Neural crest cell (in vitro differentiated cells): ENCODE measurements around the gene SYNE2. TPM values are rescaled to one million over a fixed set of nuclear protein-coding genes. Genes with fewer than 3 reads are reported as not detected.
A peak's percentile ranks its signal among the peaks of the same experiment; 100 is the strongest.

Source experiments
- DNase-seq: peaks from one replicate; pipeline ENCODE4 v3.0.0; 2021; ENCODE audit warnings: low read depth, mixed read lengths, low spot score
- H3K27ac Mint-ChIP-seq: one replicate; pipeline ENCODE4 v1.8.0; 2021; ENCODE audit warnings: mild to moderate bottlenecking, mixed read lengths; ENCODE audit not compliant: unreplicated experiment
- H3K27me3 Mint-ChIP-seq: 2 replicates; pipeline ENCODE4 v1.8.0; 2021; ENCODE audit warnings: low read depth, mild to moderate bottlenecking, mixed read lengths
- H3K36me3 Mint-ChIP-seq: 2 replicates; pipeline ENCODE4 v1.8.0; 2021; ENCODE audit warnings: low read depth, mild to moderate bottlenecking, mixed read lengths
- H3K4me1 Mint-ChIP-seq: 2 replicates; pipeline ENCODE4 v1.8.0; 2021; ENCODE audit warnings: mixed read lengths
- H3K4me3 Mint-ChIP-seq: one replicate; pipeline ENCODE4 v1.8.0; 2021; ENCODE audit warnings: mild to moderate bottlenecking, mixed read lengths
- H3K9me3 Mint-ChIP-seq: 2 replicates; pipeline ENCODE4 v1.8.0; 2021; ENCODE audit warnings: mixed read lengths
- CTCF ChIP-seq: fragments of 200-600 bp; sonication (generic); conservative IDR thresholded peaks from 2 replicates; pipeline ENCODE4 v1.5.0; 2021; ENCODE audit warnings: antibody characterized with exemption, mild to moderate bottlenecking
- total RNA-seq: library from RNA; stranded (reverse); gene quantifications from 2 replicates; pipeline ENCODE4 v1.2.1, GENCODE V29; 2021

SYNE2 gene
- total RNA-seq, 1 donor from 2014 or later, result 84.8 TPM

GRCh38 chr14:64196814-64197411, 344.1 kb downstream of the SYNE2 start:
- no peaks in the 10 kb centered on the region for H3K36me3 Mint-ChIP-seq
- peak overlapping the region; percentile 91 for H3K27ac Mint-ChIP-seq
- DNase-seq, result peak; percentile 50
- no peaks in the 10 kb centered on the region for H3K9me3 Mint-ChIP-seq
- peak overlapping the region; percentile 75 for H3K4me3 Mint-ChIP-seq
- H3K4me1 Mint-ChIP-seq, result peaks cover 34% of the 10 kb centered on the region
- no peaks in the 10 kb centered on the region for H3K27me3 Mint-ChIP-seq
- TF ChIP-seq CTCF, result no peak

GRCh38 chr14:64197996-64198395, 345.2 kb downstream of the SYNE2 start:
- Mint-ChIP-seq H3K27ac (no peak overlapping the region), H3K9me3 (no peaks in the 10 kb centered on the region), H3K4me3 (no peak overlapping the region), H3K27me3 (no peaks in the 10 kb centered on the region), H3K36me3 (no peaks in the 10 kb centered on the region), H3K4me1 (peaks cover 34% of the 10 kb centered on the region)
- TF ChIP-seq CTCF, result no peak
- no peak for DNase-seq

DNA sequence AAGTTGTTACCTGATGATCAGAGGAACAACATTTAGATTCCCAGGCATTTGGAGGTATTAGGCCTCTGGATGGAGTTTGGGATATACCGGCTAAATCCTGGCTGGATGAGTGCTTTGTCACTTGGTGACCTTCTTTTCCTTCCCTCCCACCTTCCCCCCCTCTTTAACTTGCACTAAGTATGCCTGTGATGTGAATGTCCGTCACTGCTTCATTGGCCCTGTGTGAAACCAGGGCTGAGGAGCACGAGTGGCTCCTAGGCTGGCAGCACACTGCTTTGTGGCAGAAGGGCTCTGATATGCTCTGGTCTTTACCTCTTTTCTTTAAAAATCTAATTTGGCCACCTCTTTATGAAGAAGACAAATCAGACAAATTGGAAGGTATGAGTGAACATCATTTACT, 345.7 kb downstream of the SYNE2 start:
- H3K4me1 Mint-ChIP-seq, result peaks cover 34% of the 10 kb centered on the region
- peak overlapping the region; percentile 47 for H3K4me3 Mint-ChIP-seq
- peak overlapping the region; percentile 13 for H3K27ac Mint-ChIP-seq
- H3K36me3 Mint-ChIP-seq, result no peaks in the 10 kb centered on the region
- TF ChIP-seq CTCF, result no peak
- DNase-seq, result no peak
- H3K9me3 Mint-ChIP-seq, result no peaks in the 10 kb centered on the region
- no peaks in the 10 kb centered on the region for H3K27me3 Mint-ChIP-seq

DNA sequence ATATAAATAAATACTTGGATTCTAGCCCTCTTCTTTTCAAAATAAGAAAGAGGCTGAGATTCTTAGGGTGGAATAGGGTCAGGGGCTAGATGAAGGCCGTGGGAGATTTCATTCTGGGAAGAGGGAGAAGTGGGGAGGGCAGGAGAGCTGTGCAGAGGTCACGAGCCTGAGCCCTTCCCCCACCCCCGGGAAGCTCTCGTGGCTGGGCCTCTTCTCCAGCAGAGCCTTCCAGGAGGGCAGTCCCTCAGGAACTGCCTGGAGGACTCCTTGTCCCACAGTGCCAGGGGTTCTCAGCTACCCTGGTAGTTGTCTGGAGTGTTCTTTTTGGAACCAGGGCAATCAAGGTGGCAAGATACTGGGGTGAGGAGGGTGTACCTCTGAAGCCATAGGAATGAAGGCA, 347.4 kb downstream of the SYNE2 start:
- no peak overlapping the region for H3K4me3 Mint-ChIP-seq
- DNase-seq, result no peak
- TF ChIP-seq CTCF, result no peak
- H3K27me3 Mint-ChIP-seq, result no peaks in the 10 kb centered on the region
- peak overlapping the region; percentile 63 for H3K27ac Mint-ChIP-seq
- H3K4me1 Mint-ChIP-seq, result peaks cover 34% of the 10 kb centered on the region
- H3K9me3 Mint-ChIP-seq, result no peaks in the 10 kb centered on the region
- H3K36me3 Mint-ChIP-seq, result no peaks in the 10 kb centered on the region

DNA sequence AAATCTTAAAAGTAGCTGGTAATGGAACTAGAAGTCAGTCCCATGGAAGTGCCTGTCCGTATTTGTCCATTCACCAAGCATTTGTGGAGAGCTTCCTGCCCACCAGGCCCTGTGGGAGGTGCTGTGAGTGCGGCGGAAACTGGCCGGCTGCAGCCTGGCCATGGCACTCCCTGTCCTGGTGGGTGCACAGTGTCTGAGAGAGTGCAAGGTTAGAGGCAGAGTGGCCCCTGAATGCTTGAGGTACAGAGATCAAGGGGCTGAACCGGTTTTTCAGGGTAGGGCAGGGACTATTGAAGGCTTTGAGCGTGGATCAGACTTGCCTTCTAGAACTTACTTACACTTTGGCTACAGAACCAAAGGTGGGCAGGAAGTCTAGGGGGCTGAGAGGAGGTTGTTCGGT, 348.5 kb downstream of the SYNE2 start:
- TF ChIP-seq CTCF, result no peak
- no peaks in the 10 kb centered on the region for H3K36me3 Mint-ChIP-seq
- no peaks in the 10 kb centered on the region for H3K27me3 Mint-ChIP-seq
- no peaks in the 10 kb centered on the region for H3K9me3 Mint-ChIP-seq
- peaks cover 36% of the 10 kb centered on the region for H3K4me1 Mint-ChIP-seq
- no peak overlapping the region for H3K27ac Mint-ChIP-seq
- DNase-seq, result no peak
- H3K4me3 Mint-ChIP-seq, result no peak overlapping the region
